K562 (cell line): ENCODE data around the gene TTBK2. TPM values are rescaled to one million over a fixed set of nuclear protein-coding genes. Genes with fewer than 3 reads are reported as not detected.

Experiments used
- ATAC-seq: fragments of 200-7000 bp; cut with Tn5 transposase; 3 replicates; pipeline ENCODE4 v1.9.1; 2020; ENCODE audit warnings: moderate library complexity
- BruUV-seq: library from RNA; stranded (reverse); fragments of 400-500 nt; replicated peaks from 2 replicates; lab custom pipeline; 2021; lab: Mats Ljungman, UMichigan
- CTCF ChIA-PET: fragments of 300-600 bp; formaldehyde crosslinking; extraction: SDS; loops from one replicate; lab custom pipeline; 2021; ENCODE audit warnings: low intra/inter-chr PET ratio; lab: Yijun Ruan, JAX
- POLR2A ChIA-PET: fragments of 300-600, 350-650 bp; sonication (Branson Sonifier 250); formaldehyde crosslinking; extraction: SDS; loops from one replicate; lab custom pipeline; 2021; ENCODE audit warnings: antibody characterized with exemption, inconsistent platforms; lab: Yijun Ruan, JAX
- DNase-seq, 4 experiments: peaks; one replicate each; pipeline versions ENCODE4 v3.0.0 to v3.0.0-alpha.2; 2011 to 2018; ENCODE audit warnings: low spot score in 3 of 4, mixed read lengths in 3 of 4; ENCODE audit errors: extremely low read depth in 1 of 4
- FAIRE-seq: peaks from 2 replicates; lab custom pipeline; 2011; peaks lifted over from hg19 to GRCh38; lab: Jason Lieb, UNC
- H2AFZ ChIP-seq: 2 replicates; pipeline ENCODE4 v1.6.0; 2011; ENCODE audit warnings: low read depth, low read length, control low read depth, inconsistent platforms
- H3K27ac ChIP-seq: fragments of 200-600 bp; 3 replicates; pipeline ENCODE4 v1.8.0; 2011; ENCODE audit warnings: low read depth, mild to moderate bottlenecking, control low read depth, inconsistent platforms, low read length, moderate library complexity, mixed read lengths; ENCODE audit errors: extremely low read depth
- H3K27me3 ChIP-seq, 2 experiments: fragments of 300-600 bp in 1 of 2; 2 replicates in 1 of 2; 3 replicates in 1 of 2; pipeline versions ENCODE4 v1.6.0 to v1.8.0; 2011; ENCODE audit warnings: inconsistent platforms in 2 of 2, low read length in 2 of 2, mild to moderate bottlenecking in 1 of 2, mixed read lengths in 1 of 2, moderate library complexity in 1 of 2; ENCODE audit not compliant: control insufficient read depth in 2 of 2, insufficient read depth in 2 of 2
- H3K36me3 ChIP-seq: fragments of 300-600 bp; 3 replicates; pipeline ENCODE4 v1.8.0; 2011; ENCODE audit warnings: mild to moderate bottlenecking, low read length, inconsistent platforms; ENCODE audit not compliant: control insufficient read depth, insufficient read depth
- H3K4me1 ChIP-seq, 2 experiments: fragments of 200-600 bp in 1 of 2; replicated peaks in 1 of 2; 2 replicates in 1 of 2; 3 replicates in 1 of 2; pipeline versions ENCODE4 v1.5.1 to v1.8.0; 2011; ENCODE audit warnings: inconsistent platforms in 2 of 2, low read length in 2 of 2, mild to moderate bottlenecking in 1 of 2, mixed read lengths in 1 of 2, moderate library complexity in 1 of 2; ENCODE audit not compliant: control insufficient read depth in 2 of 2, insufficient read depth in 2 of 2
- H3K4me2 ChIP-seq: 2 replicates; pipeline ENCODE4 v1.6.1; 2011; ENCODE audit warnings: low read length, control low read depth, inconsistent platforms, mixed read lengths; ENCODE audit not compliant: insufficient read depth
- H3K4me3 ChIP-seq: fragments of 200-600 bp; sonication (generic), shearing (Covaris generic); 2 replicates; pipeline ENCODE4 v1.5.1; 2016; ENCODE audit warnings: control low read depth, inconsistent platforms
- H3K79me2 ChIP-seq: fragments of 200-600 bp; 3 replicates; pipeline ENCODE4 v1.8.0; 2011; ENCODE audit warnings: low read length, inconsistent platforms; ENCODE audit not compliant: control insufficient read depth, insufficient read depth
- H3K9ac ChIP-seq, 2 experiments: 2 replicates each; pipeline versions ENCODE4 v1.6.0 to v1.6.1; 2011; ENCODE audit warnings: low read depth in 2 of 2, low read length in 2 of 2, control low read depth in 1 of 2, inconsistent platforms in 1 of 2, mild to moderate bottlenecking in 1 of 2, mixed read lengths in 1 of 2; ENCODE audit not compliant: insufficient read depth in 1 of 2
- H3K9me1 ChIP-seq: one replicate; pipeline ENCODE4 v1.6.0; 2011; ENCODE audit warnings: inconsistent platforms, mild to moderate bottlenecking, low read length, moderate library complexity; ENCODE audit not compliant: control insufficient read depth, insufficient read depth
- H3K9me3 ChIP-seq: replicated peaks from 2 replicates; pipeline ENCODE4 v1.5.1; 2011; ENCODE audit warnings: low read depth, low read length, inconsistent platforms; ENCODE audit not compliant: control insufficient read depth, insufficient read depth
- H4K20me1 ChIP-seq: replicated peaks from 2 replicates; pipeline ENCODE4 v1.6.1; 2011; ENCODE audit warnings: low read length, inconsistent platforms, mixed read lengths; ENCODE audit not compliant: control insufficient read depth, insufficient read depth
- ARID1B ChIP-seq: fragments of 450-650 bp; IDR thresholded peaks from 2 replicates; pipeline ENCODE4 v1.6.1; 2016; ENCODE audit warnings: antibody characterized with exemption, mild to moderate bottlenecking, inconsistent platforms
- EGR1 ChIP-seq: fragments of 450-650 bp; conservative IDR thresholded peaks from 2 replicates; pipeline ENCODE4 v1.6.1; 2017; ENCODE audit warnings: mild to moderate bottlenecking
- HDAC2 ChIP-seq: fragments of 450-650 bp; IDR thresholded peaks from 2 replicates; pipeline ENCODE4 v1.6.1; 2016; ENCODE audit warnings: mild to moderate bottlenecking
- HNRNPK ChIP-seq: fragments of 200-400 bp; formaldehyde crosslinking; IDR thresholded peaks from one replicate; pipeline ENCODE4 v1.6.1; 2018; ENCODE audit warnings: mild to moderate bottlenecking, low read depth, low read length; ENCODE audit not compliant: poor library complexity, severe bottlenecking
- LEF1 ChIP-seq: fragments of 450-650 bp; IDR thresholded peaks from 2 replicates; pipeline ENCODE4 v1.6.1; 2016; ENCODE audit warnings: mild to moderate bottlenecking
- SMARCA4 ChIP-seq: fragments of 450-650 bp; IDR thresholded peaks from 2 replicates; pipeline ENCODE4 v1.6.1; 2016
- TBL1XR1 ChIP-seq, 2 experiments: IDR thresholded peaks; 2 replicates each; pipeline ENCODE4 v1.6.1; 2012; ENCODE audit warnings: improper control_type of control experiment in 2 of 2, low read length in 2 of 2, mild to moderate bottlenecking in 1 of 2
- TEAD4 ChIP-seq, 2 experiments: sonication (generic) in 1 of 2; formaldehyde crosslinking in 1 of 2; IDR thresholded peaks; 2 replicates each; pipeline versions ENCODE4 v1.6.1 to v1.8.0; 2012 to 2022; ENCODE audit warnings: borderline replicate concordance in 1 of 2, inconsistent platforms in 1 of 2, low read length in 1 of 2, mild to moderate bottlenecking in 1 of 2, missing genetic modification reagents in 1 of 2
- ZNF175 ChIP-seq: fragments of 200-800 bp; sonication (Bioruptor generic); IDR thresholded peaks from 2 replicates; pipeline ENCODE4 v1.6.1; 2016; ENCODE audit warnings: low read depth, mild to moderate bottlenecking, missing genetic modification characterization, missing compliant biosample characterization
- ZNF41 ChIP-seq: fragments of 250-450 bp; sonication (Bioruptor Pico); conservative IDR thresholded peaks from 2 replicates; pipeline ENCODE4 v1.4.0; 2020; ENCODE audit warnings: mild to moderate bottlenecking
- WGBS: fragments of 100-300 bp; shearing (Covaris generic); methylation state at CpG from one replicate; pipeline ENCODE4 v1.1.6; 2016; ENCODE audit warnings: low coverage, mixed read lengths; ENCODE audit not compliant: insufficient coverage; ENCODE audit errors: missing lambda C conversion rate; 5-methylcytosine and 5-hydroxymethylcytosine counted together
- in situ Hi-C: fragments of 300-500 bp; cut with MboI; formaldehyde crosslinking; loops from 4 replicates; pipeline ENCODE4 v1.15.0; 2018; ENCODE audit warnings: inconsistent platforms, mixed read lengths
- intact Hi-C: fragments of 100-400 bp; cut with micrococcal nuclease; formaldehyde crosslinking; loops from 2 replicates; pipeline ENCODE4 v1.14.2; 2022
- polyA plus RNA-seq, 8 experiments: library from polyadenylated mRNA; depleted of rRNA in 4 of 8; stranded (reverse) in 5 of 8; unstranded in 3 of 8; fragments of >200 nt; fragmentation: Nextera tagmentation in 2 of 8; fragmentation: Illumina TruSeq in 1 of 8; extraction: Ambion mirVana in 2 of 8; extraction: Trizol in 1 of 8; gene quantifications; 2 replicates each; pipeline versions ENCODE4 v1.2.1 to v1.2.3, GENCODE V29; 2011 to 2014; ENCODE audit warnings: inconsistent platforms in 1 of 8, missing spikeins in 1 of 8
- total RNA-seq, 7 experiments: library from RNA; depleted of rRNA in 6 of 7; stranded (reverse); fragments of >200 nt in 6 of 7; fragmentation: Illumina TruSeq in 2 of 7; extraction: Trizol in 2 of 7; gene quantifications; 2 replicates each; pipeline versions ENCODE4 v1.2.1 to v1.2.3, GENCODE V29; 2011 to 2021; ENCODE audit warnings: low replicate concordance in 1 of 7
- TF ChIP-seq, protein P1 (sequence below): fragments of 450-650 bp; IDR thresholded peaks from 2 replicates; pipeline ENCODE4 v1.6.1; 2018; ENCODE audit warnings: mild to moderate bottlenecking, low read depth; ENCODE audit not compliant: partially characterized antibody
- TF ChIP-seq, protein P2 (sequence below): fragments of 250-450 bp; sonication (Bioruptor Pico); IDR thresholded peaks from 2 replicates; pipeline ENCODE4 v1.5.0; 2020; ENCODE audit warnings: mild to moderate bottlenecking

TTBK2 gene
- total and polyA plus RNA-seq, 9 of the 15 experiments (the other 6 are each of a cell fraction or from before 2014, with no cell fraction given), result 0.89 to 8.0 (median 4.8) TPM

DNA sequence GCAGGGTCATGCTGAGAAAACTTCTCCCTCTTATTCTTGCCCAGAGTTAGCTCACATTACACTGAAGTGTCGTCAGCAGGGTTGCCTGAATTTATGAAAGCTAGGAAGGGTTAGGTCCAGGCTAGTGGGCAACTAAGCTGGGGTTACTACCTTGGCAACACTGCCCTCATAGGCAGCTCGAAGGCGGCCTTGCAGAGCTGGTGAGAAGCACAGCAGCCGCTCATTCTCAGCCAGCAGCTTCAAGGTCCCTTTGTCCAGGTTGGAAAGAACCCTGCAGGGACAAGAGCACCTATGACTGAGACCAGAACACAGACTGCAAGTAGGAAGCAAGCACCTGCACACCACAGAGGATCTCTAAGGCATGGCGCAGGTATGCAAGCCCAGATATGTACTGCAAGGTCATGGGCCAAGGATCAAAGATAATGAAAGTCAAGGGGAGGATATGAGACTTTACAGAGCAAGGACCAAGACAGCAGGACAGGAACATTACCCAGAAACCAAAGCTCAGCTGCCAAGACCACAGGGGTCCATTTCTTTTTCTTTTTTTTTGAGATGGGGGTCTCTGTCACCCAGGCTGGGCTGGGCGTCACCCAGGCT is 186.4 kb downstream of the TTBK2 start:
- BruUV-seq, result no TSS peak
- Histone ChIP-seq H3K36me3 (peaks cover 65% of the 10 kb centered on the region), H3K9me1 (no peaks in the 10 kb centered on the region), H3K27me3 (no peaks in the 10 kb centered on the region), H4K20me1 (peaks cover 4% of the 10 kb centered on the region; the same call in 1 of the 2 replicates), H3K4me3 (no peak overlapping the region), H3K27ac (no peak overlapping the region), H3K4me1 (peaks cover 5 to 29% of the 10 kb centered on the region in 2 experiments; a peak in 4 of 5 replicates), H3K4me2 (no peak overlapping the region), H3K79me2 (peaks cover 22% of the 10 kb centered on the region), H3K9ac (no peak overlapping the region), H3K9me3 (no peaks in the 10 kb centered on the region), H2AFZ (no peak overlapping the region)
- intact Hi-C loops, result loop anchor here (2.0 kb wide), 1 partner anchor 187 kb away; the partner anchor contains the start of gene TTBK2
- in situ Hi-C loops, result no loop called here
- POLR2A ChIA-PET, result interaction anchor here (0.6 to 1.5 kb wide), 4 partner anchors 9 to 466 kb away, joined by 3 to 5 read pairs (median 4); no protein-coding TSS in a partner anchor
- DNase-seq (no peak), FAIRE-seq (no peak), ATAC-seq (no peak)
- CTCF ChIA-PET, result interaction anchor here (0.6 kb wide), 1 partner anchor 551 kb away, joined by 4 read pairs; no protein-coding TSS in a partner anchor
- WGBS, result 95% methylated on average over 6 of the region's 6 CpGs
- TF ChIP-seq, protein P1, sequence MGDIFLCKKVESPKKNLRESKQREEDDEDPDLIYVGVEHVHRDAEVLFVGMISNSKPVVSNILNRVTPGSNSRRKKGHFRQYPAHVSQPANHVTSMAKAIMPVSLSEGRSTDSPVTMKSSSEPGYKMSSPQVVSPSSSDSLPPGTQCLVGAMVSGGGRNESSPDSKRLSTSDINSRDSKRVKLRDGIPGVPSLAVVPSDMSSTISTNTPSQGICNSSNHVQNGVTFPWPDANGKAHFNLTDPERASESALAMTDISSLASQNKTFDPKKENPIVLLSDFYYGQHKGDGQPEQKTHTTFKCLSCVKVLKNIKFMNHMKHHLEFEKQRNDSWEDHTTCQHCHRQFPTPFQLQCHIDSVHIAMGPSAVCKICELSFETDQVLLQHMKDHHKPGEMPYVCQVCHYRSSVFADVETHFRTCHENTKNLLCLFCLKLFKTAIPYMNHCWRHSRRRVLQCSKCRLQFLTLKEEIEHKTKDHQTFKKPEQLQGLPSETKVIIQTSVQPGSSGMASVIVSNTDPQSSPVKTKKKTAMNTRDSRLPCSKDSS, result no peak
- TF ChIP-seq SMARCA4 (no peak), HDAC2 (no peak), HNRNPK (no peak), ZNF175 (CRISPR knock-in tag) (no peak), ZNF41 (CRISPR knock-in tag) (no peak), EGR1 (no peak), TEAD4 (IDR thresholded peaks at IDR 0.05; ENCODE audit: low read length) (no peak), TEAD4 (CRISPR knock-in tag; IDR thresholded peaks at IDR 0.05; ENCODE audit: borderline replicate concordance) (no peak), TBL1XR1 (IDR thresholded peaks at IDR 0.05; ENCODE audit: low read length in 2 of 2) (no peak), ARID1B (no peak), LEF1 (no peak)
- TF ChIP-seq, protein P2, sequence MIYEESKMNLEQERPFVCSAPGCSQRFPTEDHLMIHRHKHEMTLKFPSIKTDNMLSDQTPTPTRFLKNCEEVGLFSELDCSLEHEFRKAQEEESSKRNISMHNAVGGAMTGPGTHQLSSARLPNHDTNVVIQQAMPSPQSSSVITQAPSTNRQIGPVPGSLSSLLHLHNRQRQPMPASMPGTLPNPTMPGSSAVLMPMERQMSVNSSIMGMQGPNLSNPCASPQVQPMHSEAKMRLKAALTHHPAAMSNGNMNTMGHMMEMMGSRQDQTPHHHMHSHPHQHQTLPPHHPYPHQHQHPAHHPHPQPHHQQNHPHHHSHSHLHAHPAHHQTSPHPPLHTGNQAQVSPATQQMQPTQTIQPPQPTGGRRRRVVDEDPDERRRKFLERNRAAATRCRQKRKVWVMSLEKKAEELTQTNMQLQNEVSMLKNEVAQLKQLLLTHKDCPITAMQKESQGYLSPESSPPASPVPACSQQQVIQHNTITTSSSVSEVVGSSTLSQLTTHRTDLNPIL (CRISPR knock-in tag), result no peak
